Measurements from ENCODE around the gene MOB3B.

DNA sequence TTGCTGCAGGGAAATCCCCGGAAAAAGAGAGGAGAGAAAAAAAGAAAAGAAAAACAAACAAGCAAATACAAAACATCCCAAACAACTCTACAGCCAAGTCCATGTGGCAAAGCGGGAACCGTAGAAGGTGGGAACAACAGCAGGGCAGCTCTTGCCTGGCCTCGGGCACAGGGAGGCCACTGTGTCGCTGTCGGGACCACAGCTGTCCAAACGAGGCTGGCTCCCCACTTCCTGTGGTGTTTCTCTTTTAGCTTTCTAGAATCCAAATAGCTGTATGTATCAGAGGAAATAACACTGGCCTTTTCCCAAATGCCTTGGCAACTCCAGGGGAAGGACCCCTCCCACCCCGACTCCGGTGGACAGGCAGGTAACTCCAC lies 191.1 kb downstream of the MOB3B start:
- no peak for TF ChIP-seq TCF4 (CRISPR knock-in tag; IDR thresholded peaks at IDR 0.05; ENCODE audit: borderline replicate concordance)
- TF ChIP-seq, protein P1, sequence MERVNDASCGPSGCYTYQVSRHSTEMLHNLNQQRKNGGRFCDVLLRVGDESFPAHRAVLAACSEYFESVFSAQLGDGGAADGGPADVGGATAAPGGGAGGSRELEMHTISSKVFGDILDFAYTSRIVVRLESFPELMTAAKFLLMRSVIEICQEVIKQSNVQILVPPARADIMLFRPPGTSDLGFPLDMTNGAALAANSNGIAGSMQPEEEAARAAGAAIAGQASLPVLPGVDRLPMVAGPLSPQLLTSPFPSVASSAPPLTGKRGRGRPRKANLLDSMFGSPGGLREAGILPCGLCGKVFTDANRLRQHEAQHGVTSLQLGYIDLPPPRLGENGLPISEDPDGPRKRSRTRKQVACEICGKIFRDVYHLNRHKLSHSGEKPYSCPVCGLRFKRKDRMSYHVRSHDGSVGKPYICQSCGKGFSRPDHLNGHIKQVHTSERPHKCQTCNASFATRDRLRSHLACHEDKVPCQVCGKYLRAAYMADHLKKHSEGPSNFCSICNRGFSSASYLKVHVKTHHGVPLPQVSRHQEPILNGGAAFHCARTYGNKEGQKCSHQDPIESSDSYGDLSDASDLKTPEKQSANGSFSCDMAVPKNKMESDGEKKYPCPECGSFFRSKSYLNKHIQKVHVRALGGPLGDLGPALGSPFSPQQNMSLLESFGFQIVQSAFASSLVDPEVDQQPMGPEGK (CRISPR knock-in tag; IDR thresholded peaks at IDR 0.05; ENCODE audit: borderline replicate concordance): no peak
- TF ChIP-seq ZNF8 (CRISPR knock-in tag; IDR thresholded peaks at IDR 0.05): no peak
- no peak for TF ChIP-seq ARNTL (CRISPR knock-in tag; IDR thresholded peaks at IDR 0.05; ENCODE audit: borderline replicate concordance, low read depth)
- TF ChIP-seq ISL1 (CRISPR knock-in tag; IDR thresholded peaks at IDR 0.05): no peak
- TF ChIP-seq ZFP3 (CRISPR knock-in tag; IDR thresholded peaks at IDR 0.05): no peak
- no peak for TF ChIP-seq RARB (CRISPR knock-in tag; IDR thresholded peaks at IDR 0.05)
- TF ChIP-seq GLIS3 (CRISPR knock-in tag; IDR thresholded peaks at IDR 0.05): no peak
- TF ChIP-seq PPARA (CRISPR knock-in tag; IDR thresholded peaks at IDR 0.05; ENCODE audit: borderline replicate concordance): no peak
- TF ChIP-seq ZFP30 (CRISPR knock-in tag; IDR thresholded peaks at IDR 0.05): no peak
- TF ChIP-seq ZC3H10 (CRISPR knock-in tag; IDR thresholded peaks at IDR 0.05): no peak
- no peak for TF ChIP-seq CSDC2 (CRISPR knock-in tag; IDR thresholded peaks at IDR 0.05)
- TF ChIP-seq, protein P2, sequence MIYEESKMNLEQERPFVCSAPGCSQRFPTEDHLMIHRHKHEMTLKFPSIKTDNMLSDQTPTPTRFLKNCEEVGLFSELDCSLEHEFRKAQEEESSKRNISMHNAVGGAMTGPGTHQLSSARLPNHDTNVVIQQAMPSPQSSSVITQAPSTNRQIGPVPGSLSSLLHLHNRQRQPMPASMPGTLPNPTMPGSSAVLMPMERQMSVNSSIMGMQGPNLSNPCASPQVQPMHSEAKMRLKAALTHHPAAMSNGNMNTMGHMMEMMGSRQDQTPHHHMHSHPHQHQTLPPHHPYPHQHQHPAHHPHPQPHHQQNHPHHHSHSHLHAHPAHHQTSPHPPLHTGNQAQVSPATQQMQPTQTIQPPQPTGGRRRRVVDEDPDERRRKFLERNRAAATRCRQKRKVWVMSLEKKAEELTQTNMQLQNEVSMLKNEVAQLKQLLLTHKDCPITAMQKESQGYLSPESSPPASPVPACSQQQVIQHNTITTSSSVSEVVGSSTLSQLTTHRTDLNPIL (CRISPR knock-in tag; IDR thresholded peaks at IDR 0.05; ENCODE audit: low read depth): no peak

Measured in SK-N-SH treated with all-trans-retinoic acid at 6 μM for 48 hours (cell line).